IMR-90 (cell line): ENCODE data around the gene INPP1.

ENCODE experiments used
- BHLHE40 ChIP-seq: fragments of 150-350 bp; IDR thresholded peaks from 2 replicates; pipeline ENCODE4 v1.6.1; 2016; ENCODE audit warnings: mild to moderate bottlenecking, low read depth, low read length
- CEBPB ChIP-seq: IDR thresholded peaks from 2 replicates; pipeline ENCODE4 v1.6.1; 2012; ENCODE audit warnings: low read depth, low read length, improper control_type of control experiment
- CTCF ChIP-seq: conservative IDR thresholded peaks from 2 replicates; pipeline ENCODE4 v1.5.1; 2012; ENCODE audit warnings: mild to moderate bottlenecking, low read depth, low read length, improper control_type of control experiment
- MAFK ChIP-seq: IDR thresholded peaks from 2 replicates; pipeline ENCODE4 v1.6.1; 2012; ENCODE audit warnings: low read depth, low read length, improper control_type of control experiment
- MAZ ChIP-seq: IDR thresholded peaks from 2 replicates; pipeline ENCODE4 v1.6.1; 2012; ENCODE audit warnings: low read depth, mild to moderate bottlenecking, low read length, improper control_type of control experiment, moderate library complexity, borderline replicate concordance
- NFE2L2 ChIP-seq: fragments of 150-350 bp; IDR thresholded peaks from 2 replicates; pipeline ENCODE4 v1.6.1; 2016; ENCODE audit warnings: low read depth, mild to moderate bottlenecking, low read length
- POLR2A ChIP-seq: IDR thresholded peaks from 2 replicates; pipeline ENCODE4 v1.6.1; 2012; ENCODE audit warnings: mild to moderate bottlenecking, low read depth, low read length
- RAD21 ChIP-seq: IDR thresholded peaks from 2 replicates; pipeline ENCODE4 v1.6.1; 2012; ENCODE audit warnings: low read length, improper control_type of control experiment
- RFX5 ChIP-seq: IDR thresholded peaks from 2 replicates; pipeline ENCODE4 v1.8.0; 2012; ENCODE audit warnings: low read depth, mild to moderate bottlenecking, low read length, moderate library complexity
- SMC3 ChIP-seq: fragments of 150-350 bp; IDR thresholded peaks from 2 replicates; pipeline ENCODE4 v1.6.1; 2016; ENCODE audit warnings: low read depth, mild to moderate bottlenecking, antibody characterized with exemption, low read length, moderate library complexity
- TF ChIP-seq, protein P1 (sequence below): fragments of 150-350 bp; IDR thresholded peaks from 2 replicates; pipeline ENCODE4 v1.6.1; 2017; ENCODE audit warnings: mild to moderate bottlenecking, antibody characterized with exemption, low read length, low read depth
- TF ChIP-seq, protein P2 (sequence below): fragments of 150-350 bp; IDR thresholded peaks from 2 replicates; pipeline ENCODE4 v1.6.1; 2016; ENCODE audit warnings: low read depth, mild to moderate bottlenecking, low read length, moderate library complexity, borderline replicate concordance

DNA sequence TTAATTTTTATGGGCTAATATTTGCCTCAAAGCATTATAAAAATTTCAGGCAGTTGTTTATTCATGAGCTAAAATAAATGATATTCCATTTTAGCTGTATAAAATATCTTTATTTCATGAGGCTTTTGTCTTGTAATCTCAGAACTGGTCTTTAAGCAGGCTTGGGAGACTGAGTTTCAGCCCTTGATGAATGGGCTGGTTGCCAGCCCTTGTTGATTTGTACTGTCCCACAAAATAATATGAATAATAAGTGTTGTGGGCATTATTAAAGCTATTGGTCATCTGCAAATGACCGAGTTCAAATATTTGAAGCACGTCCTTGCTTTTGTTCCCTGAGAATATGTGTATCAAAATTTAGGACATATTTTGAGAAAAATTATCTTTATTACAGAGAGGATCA, 18.2 kb downstream of the INPP1 start:
- TF ChIP-seq POLR2A (no peak), CTCF (no peak), SMC3 (no peak), RAD21 (no peak), CEBPB (no peak), RFX5 (no peak), NFE2L2 (no peak), BHLHE40 (no peak), MAZ (no peak), MAFK (no peak)
- TF ChIP-seq, protein P1, sequence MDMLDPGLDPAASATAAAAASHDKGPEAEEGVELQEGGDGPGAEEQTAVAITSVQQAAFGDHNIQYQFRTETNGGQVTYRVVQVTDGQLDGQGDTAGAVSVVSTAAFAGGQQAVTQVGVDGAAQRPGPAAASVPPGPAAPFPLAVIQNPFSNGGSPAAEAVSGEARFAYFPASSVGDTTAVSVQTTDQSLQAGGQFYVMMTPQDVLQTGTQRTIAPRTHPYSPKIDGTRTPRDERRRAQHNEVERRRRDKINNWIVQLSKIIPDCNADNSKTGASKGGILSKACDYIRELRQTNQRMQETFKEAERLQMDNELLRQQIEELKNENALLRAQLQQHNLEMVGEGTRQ: no peak
- TF ChIP-seq, protein P2, sequence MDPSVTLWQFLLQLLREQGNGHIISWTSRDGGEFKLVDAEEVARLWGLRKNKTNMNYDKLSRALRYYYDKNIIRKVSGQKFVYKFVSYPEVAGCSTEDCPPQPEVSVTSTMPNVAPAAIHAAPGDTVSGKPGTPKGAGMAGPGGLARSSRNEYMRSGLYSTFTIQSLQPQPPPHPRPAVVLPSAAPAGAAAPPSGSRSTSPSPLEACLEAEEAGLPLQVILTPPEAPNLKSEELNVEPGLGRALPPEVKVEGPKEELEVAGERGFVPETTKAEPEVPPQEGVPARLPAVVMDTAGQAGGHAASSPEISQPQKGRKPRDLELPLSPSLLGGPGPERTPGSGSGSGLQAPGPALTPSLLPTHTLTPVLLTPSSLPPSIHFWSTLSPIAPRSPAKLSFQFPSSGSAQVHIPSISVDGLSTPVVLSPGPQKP: no peak
